Daoy (cell line): ENCODE measurements around the gene TEP1. TPM values are rescaled to one million over a fixed set of nuclear protein-coding genes. Genes with fewer than 3 reads are reported as not detected.

ENCODE experiments used
- DNase-seq: peaks from one replicate; pipeline ENCODE4 v3.0.0-alpha.2; 2015; ENCODE audit warnings: low read depth
- total RNA-seq: library from RNA; depleted of rRNA; stranded (reverse); fragments of >200 nt; shearing (Covaris generic); gene quantifications from 2 replicates; pipeline ENCODE4 v1.2.3, GENCODE V29; 2014

Gene TEP1
- total RNA-seq, 1 experiment from 2014 or later, result 12.6 TPM

GRCh38 chr14:20434701-20435581 lies 21.6 kb upstream of the TEP1 start:
- DNase-seq, result no peak

DNA sequence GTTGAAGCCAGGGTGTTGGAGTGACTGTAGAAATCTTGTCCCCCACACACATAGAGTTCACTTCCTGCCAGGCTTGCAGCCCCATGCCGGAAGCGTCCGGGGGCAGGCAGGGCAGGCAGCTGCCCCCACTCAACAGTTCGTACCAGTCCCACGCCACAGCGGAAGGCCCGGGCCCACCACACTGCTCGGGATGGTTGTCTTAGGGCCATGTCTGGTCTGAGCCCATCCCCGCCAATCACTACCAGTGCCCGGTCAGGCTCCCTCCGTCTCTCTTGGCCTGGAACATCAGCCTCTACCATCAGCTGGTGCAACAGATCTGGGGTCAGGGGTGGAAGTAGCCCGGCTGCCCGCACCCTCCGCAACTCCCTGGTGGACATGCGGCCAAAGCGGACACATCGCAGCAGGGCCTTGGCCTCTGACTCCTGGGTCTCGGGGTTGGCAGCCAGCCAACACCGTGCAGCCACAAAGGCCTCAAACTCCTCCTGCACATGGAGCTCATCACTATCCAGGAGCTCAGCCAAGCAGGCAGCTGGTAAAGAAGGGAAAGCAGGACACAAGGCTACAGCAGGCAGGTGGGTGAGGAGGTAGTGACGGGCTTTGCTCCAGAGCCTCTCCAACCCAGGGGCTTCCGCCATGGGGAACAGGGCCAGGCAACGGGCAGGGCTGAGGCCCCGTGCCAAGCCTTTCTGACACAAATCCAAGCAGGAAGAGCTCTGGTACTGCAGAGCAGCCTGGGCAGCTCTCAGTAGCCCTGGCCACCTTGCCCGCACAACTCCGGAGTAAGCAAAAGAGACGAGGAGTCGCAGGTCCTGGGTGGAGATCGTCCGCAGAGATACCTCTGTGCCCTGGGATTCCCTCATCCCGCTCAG lies 16.7 kb upstream of the TEP1 start:
- no peak for DNase-seq

- no peak for DNase-seq
Measured at GRCh38 chr14:20428802-20429201, 15.5 kb upstream of the TEP1 start.

- DNase-seq, result no peak
Measured at GRCh38 chr14:20428010-20428365, 14.7 kb upstream of the TEP1 start.

- DNase-seq, result peak; percentile 77
Measured at GRCh38 chr14:20427231-20428009, 14.1 kb upstream of the TEP1 start.

DNA sequence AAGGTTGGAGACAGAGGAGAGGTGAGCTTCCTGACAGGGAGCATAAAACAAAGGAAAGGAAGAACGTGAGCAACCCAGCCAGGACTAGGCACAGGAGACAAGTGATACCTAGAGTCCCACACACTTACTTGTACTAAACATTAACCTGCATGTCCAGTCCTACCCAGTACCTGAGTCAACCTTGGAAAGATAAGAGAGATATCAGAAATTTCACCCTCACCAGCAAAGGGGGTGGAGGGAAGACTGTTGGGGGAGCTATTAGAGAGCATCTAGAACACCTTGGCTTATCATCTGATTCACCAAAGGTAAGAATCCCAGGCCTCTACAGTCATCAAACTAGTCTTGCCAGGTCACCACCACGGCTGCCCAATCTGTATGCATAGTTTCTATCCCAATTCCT lies 11.6 kb upstream of the TEP1 start:
- no peak for DNase-seq

- DNase-seq, result no peak
Measured at GRCh38 chr14:20422886-20423285, 9.6 kb upstream of the TEP1 start.

DNA sequence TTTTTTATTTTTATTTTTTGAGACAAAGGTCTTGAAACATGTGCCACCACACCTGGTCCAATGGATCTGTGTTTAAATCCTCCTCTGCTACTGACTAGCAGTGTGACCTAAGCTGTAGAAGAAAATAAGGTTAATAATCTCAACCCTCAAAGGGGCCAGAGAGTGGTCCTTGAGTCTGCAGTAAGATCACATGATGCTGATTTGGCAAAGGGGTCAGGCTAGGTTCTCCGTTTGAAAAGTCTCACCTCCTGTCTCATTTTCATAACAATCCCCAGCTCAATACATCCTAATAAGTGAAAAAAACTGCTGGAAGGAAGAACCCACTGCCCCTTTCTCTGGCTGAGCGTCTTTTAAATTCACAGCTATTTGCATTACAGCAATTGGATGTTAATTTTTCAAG lies 8.0 kb upstream of the TEP1 start:
- DNase-seq, result no peak

GRCh38 chr14:20419419-20419818 lies 6.1 kb upstream of the TEP1 start:
- DNase-seq, result no peak

GRCh38 chr14:20418501-20418909 lies 5.2 kb upstream of the TEP1 start:
- DNase-seq, result no peak

GRCh38 chr14:20417250-20418186 lies 4.2 kb upstream of the TEP1 start:
- DNase-seq, result no peak

DNA sequence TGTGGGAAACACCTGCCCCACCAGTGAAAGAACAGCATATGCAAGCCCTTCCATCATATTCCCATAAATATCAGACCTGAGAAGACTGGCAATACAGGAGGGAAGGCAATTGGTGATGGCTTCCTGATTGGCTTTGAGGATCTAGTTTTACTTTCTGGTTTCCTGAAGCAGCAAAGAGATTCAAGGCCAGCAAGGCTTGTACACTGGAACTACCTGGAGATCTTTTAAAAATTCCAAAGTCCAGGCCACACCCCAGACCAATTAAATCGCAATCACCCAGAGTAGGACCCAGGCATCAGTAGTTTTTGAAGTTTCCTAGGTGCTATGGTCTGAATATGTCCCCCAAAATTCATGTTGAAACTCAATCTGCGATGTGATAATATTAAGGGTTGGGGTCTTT lies 2.9 kb upstream of the TEP1 start:
- DNase-seq, result no peak

DNA sequence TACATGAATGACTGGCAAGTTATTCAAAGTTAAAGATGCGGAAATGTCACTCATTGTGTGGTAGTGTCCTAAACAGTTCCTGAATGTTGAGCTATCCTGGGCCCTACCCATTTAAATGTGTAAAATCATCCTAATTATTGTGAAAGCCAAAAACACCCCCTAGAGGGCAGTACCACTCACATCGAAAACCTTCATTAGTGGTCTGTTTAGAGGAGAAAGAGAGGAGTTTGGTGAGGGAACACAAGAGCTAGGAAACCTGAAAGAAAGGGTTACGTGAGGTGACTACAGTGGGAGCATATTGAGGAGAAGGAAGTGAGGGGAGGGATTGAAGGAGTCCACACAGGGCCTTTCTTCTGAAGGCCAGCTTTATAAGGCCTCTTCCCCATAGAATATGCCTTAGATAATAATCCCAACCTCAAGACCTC lies 2.5 kb upstream of the TEP1 start:
- peak; percentile 46 for DNase-seq

DNA sequence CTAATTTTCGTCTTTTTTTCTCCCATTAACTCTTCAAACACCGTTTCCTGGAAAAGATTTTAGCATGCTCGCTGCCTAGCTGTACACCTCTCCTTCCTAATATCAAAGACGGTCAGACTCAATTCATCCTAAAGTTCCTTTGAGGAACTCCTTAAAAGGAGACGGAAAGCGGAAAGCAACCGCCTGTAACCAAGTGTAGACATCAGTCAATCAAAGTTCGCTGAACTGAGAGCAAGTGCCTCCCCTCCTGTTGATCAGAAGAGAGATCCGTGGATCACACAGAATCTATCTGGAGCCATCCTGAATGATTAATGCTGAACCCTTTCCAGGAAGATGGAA lies 412 bp upstream of the TEP1 start:
- no peak for DNase-seq

DNA sequence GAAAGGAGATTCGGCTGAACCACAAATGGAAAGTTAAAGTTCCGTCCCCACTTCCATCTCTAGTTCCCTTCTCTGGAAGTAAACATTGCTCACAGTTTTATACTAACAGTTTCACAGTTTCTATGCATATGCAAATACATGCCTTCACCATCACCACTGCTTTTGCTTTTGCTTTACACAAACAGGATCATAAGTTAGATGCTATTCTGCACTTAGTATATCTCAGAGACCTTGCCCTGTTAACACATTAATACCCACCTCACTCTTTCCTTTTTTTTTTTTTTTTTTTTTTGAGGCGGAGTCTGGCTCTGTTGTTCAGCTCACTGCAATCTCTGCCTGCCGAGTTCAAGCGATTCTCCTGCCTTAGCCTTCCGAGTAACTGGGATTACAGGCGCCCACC lies 890 bp downstream of the TEP1 start:
- no peak for DNase-seq

- DNase-seq, result no peak
Measured at GRCh38 chr14:20409226-20409625, 4.1 kb downstream of the TEP1 start.

- no peak for DNase-seq
Measured at GRCh38 chr14:20403521-20403920, 9.8 kb downstream of the TEP1 start.

DNA sequence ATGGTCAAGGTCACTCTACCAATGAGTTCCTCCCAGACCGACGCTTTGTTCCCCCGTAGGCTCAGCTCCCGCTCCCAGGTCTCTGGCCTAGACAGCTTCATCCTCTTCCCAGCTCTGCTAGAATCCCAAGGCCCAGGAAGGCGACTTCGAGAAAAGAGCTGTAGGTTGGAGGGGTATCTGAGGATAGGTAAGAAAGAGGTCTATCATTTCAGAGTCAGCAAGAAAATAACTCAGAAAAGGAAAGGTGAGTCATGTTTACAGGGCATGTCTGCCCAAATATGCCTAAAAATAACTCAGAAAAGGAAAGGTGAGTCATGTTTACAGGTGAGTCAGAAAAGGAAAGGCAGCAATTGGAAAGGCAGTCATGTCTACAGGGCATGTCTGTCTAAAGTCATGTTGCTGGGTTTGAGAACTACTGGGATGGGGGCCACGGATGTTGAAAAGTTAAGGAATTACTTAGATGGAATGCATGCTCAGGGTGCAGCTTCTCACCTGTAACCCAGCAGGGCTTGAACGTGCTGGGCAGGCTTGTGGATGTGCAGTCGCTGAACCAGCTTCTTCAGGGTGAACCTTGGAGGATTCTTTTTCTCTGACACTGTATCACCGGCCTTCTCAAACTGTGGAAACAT lies 12.2 kb downstream of the TEP1 start:
- DNase-seq, result peak; percentile 61

- DNase-seq, result no peak
Measured at GRCh38 chr14:20400589-20400964, 12.7 kb downstream of the TEP1 start.

- DNase-seq, result no peak
Measured at GRCh38 chr14:20397511-20397910, 15.8 kb downstream of the TEP1 start.

DNA sequence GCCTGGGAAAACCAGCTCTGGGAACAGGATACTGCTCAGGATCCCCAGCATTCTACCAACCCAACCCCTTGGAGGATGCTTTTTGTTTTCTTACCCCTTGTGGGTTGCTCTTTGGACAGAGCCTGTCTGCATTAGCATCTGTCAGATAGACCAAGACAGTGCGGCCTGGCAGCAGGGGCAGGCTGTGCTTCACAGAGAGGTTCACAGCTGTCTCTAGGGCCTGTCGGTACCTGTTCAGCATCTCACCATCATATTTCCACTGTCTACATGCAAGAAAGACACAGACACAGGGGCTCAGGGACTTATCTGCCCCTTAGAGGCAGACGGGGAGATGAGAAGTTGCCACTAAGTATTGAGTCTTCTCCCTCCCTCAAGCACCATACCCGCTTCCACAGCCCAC lies 21.8 kb downstream of the TEP1 start:
- DNase-seq, result no peak
